Esophagus squamous epithelium (tissue), 4 donors: Measurements from ENCODE around the gene THPO.

Source experiments
- POLR2A ChIP-seq, 4 donors: fragments of 450-650 bp; IDR thresholded peaks; one replicate each; pipeline ENCODE4 v1.6.1; 2017; ENCODE audit warnings: antibody characterized with exemption in 4 of 4, mild to moderate bottlenecking in 4 of 4, moderate library complexity in 3 of 4
- TF ChIP-seq, protein P1 (sequence below), 6 experiments: fragments of 450-650 bp in 4 of 6; fragments of 200-600 bp in 2 of 6; sonication (generic) in 2 of 6; IDR thresholded peaks; one replicate each; pipeline ENCODE4 v1.5.1; 2016 to 2019; ENCODE audit warnings: antibody characterized with exemption in 6 of 6, mild to moderate bottlenecking in 4 of 6, moderate library complexity in 4 of 6

DNA sequence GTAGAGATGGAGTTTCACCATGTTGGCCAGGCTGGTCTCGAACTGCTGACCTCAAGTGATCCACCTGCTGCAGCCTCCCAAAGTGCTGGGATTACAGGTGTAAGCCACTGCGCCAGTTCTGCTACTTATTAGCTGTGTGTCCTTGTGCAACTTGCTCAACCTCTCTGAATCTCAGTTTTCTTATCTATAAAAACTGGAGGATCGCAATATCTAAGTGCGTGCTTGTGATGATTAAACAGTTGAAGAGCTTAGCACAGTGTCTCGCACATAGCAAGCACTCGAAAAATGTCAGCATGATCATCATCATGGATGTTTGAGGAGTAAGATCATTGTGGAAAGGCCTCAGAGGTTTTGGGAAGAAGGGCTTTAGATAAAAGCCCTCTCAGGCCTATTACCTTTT, 27.4 kb downstream of the THPO start:
- TF ChIP-seq, protein P1, sequence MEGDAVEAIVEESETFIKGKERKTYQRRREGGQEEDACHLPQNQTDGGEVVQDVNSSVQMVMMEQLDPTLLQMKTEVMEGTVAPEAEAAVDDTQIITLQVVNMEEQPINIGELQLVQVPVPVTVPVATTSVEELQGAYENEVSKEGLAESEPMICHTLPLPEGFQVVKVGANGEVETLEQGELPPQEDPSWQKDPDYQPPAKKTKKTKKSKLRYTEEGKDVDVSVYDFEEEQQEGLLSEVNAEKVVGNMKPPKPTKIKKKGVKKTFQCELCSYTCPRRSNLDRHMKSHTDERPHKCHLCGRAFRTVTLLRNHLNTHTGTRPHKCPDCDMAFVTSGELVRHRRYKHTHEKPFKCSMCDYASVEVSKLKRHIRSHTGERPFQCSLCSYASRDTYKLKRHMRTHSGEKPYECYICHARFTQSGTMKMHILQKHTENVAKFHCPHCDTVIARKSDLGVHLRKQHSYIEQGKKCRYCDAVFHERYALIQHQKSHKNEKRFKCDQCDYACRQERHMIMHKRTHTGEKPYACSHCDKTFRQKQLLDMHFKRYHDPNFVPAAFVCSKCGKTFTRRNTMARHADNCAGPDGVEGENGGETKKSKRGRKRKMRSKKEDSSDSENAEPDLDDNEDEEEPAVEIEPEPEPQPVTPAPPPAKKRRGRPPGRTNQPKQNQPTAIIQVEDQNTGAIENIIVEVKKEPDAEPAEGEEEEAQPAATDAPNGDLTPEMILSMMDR (IDR thresholded peaks at IDR 0.05): no peak
- TF ChIP-seq POLR2A (IDR thresholded peaks at IDR 0.05): no peak
